ENCODE results near the gene TRIB2.

TRIB2 gene

GRCh38 chr2:12742891-12743290 is 26.2 kb downstream of the TRIB2 start:
- DNase-seq (ENCODE audit: low read depth), result no peak

- no peak for DNase-seq (ENCODE audit: low read depth)
Observed at GRCh38 chr2:12750166-12750905, 33.6 kb downstream of the TRIB2 start.

GRCh38 chr2:12754643-12755042 is 37.9 kb downstream of the TRIB2 start:
- DNase-seq (ENCODE audit: low read depth), result no peak

- no peak for DNase-seq (ENCODE audit: low read depth)
Observed at GRCh38 chr2:12755384-12755783, 38.6 kb downstream of the TRIB2 start.

GRCh38 chr2:12759248-12759647 is 42.5 kb downstream of the TRIB2 start:
- DNase-seq (ENCODE audit: low read depth), result no peak

- no peak for DNase-seq (ENCODE audit: low read depth)
Observed at GRCh38 chr2:12761104-12761503, 44.4 kb downstream of the TRIB2 start.

GRCh38 chr2:12762337-12762736 is 45.6 kb downstream of the TRIB2 start:
- DNase-seq (ENCODE audit: low read depth), result no peak

- no peak for DNase-seq (ENCODE audit: low read depth)
Observed at GRCh38 chr2:12762976-12763375, 46.2 kb downstream of the TRIB2 start.

GRCh38 chr2:12763486-12763885 is 46.8 kb downstream of the TRIB2 start:
- DNase-seq (ENCODE audit: low read depth), result no peak

- DNase-seq (ENCODE audit: low read depth), result no peak
Observed at GRCh38 chr2:12764075-12764730, 47.5 kb downstream of the TRIB2 start.

GRCh38 chr2:12764849-12765605 is 48.3 kb downstream of the TRIB2 start:
- DNase-seq (ENCODE audit: low read depth), result no peak

GRCh38 chr2:12766421-12766879 is 49.7 kb downstream of the TRIB2 start:
- no peak for DNase-seq (ENCODE audit: low read depth)

GRCh38 chr2:12767541-12767940 is 50.8 kb downstream of the TRIB2 start:
- no peak for DNase-seq (ENCODE audit: low read depth)

GRCh38 chr2:12767996-12768624 is 51.4 kb downstream of the TRIB2 start:
- no peak for DNase-seq (ENCODE audit: low read depth)

GRCh38 chr2:12769492-12770105 is 52.9 kb downstream of the TRIB2 start:
- DNase-seq (ENCODE audit: low read depth), result no peak

- DNase-seq (ENCODE audit: low read depth), result no peak
Observed at GRCh38 chr2:12770300-12770968, 53.7 kb downstream of the TRIB2 start.

GRCh38 chr2:12771154-12771553 is 54.4 kb downstream of the TRIB2 start:
- no peak for DNase-seq (ENCODE audit: low read depth)

GRCh38 chr2:12773586-12774394 is 57.1 kb downstream of the TRIB2 start:
- DNase-seq (ENCODE audit: low read depth), result no peak

GRCh38 chr2:12774395-12774727 is 57.6 kb downstream of the TRIB2 start:
- no peak for DNase-seq (ENCODE audit: low read depth)

- no peak for DNase-seq (ENCODE audit: low read depth)
Observed at GRCh38 chr2:12776521-12776961, 59.8 kb downstream of the TRIB2 start.

- DNase-seq (ENCODE audit: low read depth), result no peak
Observed at GRCh38 chr2:12778369-12778768, 61.6 kb downstream of the TRIB2 start.
